Measurements from ENCODE around the gene DYNC1LI1.

DYNC1LI1 gene

DNA sequence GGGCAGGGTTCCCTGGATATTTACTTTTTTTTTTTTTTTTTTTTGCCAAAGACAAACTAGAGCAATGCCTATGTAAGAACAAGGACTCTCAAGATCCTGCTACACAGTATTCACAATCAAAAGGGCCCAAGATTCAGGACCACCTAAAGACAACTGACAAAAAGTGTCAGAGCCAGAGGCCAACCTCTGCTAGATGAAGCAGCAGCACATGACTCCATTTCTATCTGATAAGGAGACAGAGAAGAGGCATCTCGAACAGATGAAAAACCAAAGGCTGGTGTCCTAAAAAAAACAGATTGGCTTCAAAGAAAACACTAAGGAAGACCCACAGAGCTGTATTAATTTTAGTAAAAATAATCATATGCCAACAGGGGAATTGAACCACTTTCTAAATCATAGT lies 88.0 kb downstream of the DYNC1LI1 start:
- H3K27ac ChIP-seq: no peak overlapping the region
- TF ChIP-seq, protein P1, sequence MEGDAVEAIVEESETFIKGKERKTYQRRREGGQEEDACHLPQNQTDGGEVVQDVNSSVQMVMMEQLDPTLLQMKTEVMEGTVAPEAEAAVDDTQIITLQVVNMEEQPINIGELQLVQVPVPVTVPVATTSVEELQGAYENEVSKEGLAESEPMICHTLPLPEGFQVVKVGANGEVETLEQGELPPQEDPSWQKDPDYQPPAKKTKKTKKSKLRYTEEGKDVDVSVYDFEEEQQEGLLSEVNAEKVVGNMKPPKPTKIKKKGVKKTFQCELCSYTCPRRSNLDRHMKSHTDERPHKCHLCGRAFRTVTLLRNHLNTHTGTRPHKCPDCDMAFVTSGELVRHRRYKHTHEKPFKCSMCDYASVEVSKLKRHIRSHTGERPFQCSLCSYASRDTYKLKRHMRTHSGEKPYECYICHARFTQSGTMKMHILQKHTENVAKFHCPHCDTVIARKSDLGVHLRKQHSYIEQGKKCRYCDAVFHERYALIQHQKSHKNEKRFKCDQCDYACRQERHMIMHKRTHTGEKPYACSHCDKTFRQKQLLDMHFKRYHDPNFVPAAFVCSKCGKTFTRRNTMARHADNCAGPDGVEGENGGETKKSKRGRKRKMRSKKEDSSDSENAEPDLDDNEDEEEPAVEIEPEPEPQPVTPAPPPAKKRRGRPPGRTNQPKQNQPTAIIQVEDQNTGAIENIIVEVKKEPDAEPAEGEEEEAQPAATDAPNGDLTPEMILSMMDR (conservative IDR thresholded peaks at IDR 0.05; ENCODE audit: low read depth): no peak
- DNase-seq (ENCODE audit: low spot score): no peak
- ChIA-PET CTCF (no interaction called here), POLR2A (ENCODE audit: low non-redundant PET) (no interaction called here)

DNA sequence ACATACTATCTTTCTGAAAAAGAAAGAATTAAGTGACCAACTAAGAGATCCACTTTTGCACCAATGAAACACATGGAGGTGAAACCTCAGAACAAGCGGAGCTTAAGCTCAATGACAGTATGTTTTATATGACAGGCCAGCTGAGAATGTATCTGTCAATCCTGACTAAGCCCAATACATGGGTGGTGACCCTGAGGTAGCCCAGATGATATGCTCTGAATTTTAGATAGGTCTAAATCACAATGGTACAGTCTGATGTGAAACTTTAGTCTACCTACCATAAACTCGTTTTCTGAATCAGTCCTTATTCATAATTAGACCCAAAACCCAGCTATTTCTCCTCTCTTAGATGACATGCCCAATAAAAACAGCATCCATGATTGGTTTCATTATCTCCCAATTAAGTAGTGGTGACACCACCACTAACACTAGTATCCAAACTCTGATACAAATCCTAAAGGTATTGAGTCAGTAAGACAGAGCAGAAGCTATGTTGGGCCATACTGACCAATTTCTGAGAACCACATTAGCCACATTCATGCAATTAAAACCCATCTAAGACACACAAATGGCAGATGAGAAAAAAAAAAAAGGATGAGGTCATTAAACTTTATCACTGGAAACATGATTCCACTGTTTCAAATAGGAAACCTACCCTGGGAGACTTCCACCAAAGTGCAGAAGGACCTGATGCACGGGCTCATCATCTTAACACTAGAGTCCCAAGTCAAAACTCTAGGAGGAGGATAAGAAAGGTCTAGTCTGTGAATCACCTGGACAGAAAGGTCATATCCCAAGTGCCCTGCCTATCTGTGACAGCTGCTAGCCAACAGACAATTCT lies 88.6 kb downstream of the DYNC1LI1 start:
- no peak for DNase-seq (ENCODE audit: low spot score)

DNA sequence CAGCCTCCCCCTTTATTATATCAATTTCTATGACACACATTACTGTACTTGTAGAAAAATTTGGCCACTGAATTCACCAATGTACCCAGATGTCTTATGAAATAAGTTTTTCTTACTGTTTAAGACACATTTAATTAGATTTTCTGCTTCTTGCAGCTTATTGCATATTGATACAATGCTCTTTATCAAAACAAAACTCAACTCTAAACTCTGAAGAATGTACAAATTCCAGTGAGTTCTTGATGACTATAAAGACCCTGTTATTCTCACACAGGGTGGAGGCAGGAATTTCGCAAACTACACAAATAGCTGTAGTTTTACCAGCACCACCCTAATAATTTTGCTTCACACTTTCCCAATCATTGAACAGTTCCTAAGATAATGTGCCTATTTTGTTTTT lies 90.1 kb downstream of the DYNC1LI1 start:
- H3K27ac ChIP-seq: no peak overlapping the region
- no peak for DNase-seq (ENCODE audit: low spot score)
- ChIA-PET POLR2A (ENCODE audit: low non-redundant PET) (no interaction called here), CTCF (no interaction called here)
- TF ChIP-seq, protein P1 (conservative IDR thresholded peaks at IDR 0.05; ENCODE audit: low read depth): no peak

More for the DNA sequence above, 88.6 kb downstream of the DYNC1LI1 start:
- TF ChIP-seq, protein P1 (conservative IDR thresholded peaks at IDR 0.05; ENCODE audit: low read depth): no peak
- ChIA-PET CTCF (no interaction called here), POLR2A (ENCODE audit: low non-redundant PET) (no interaction called here)
- no peak overlapping the region for H3K27ac ChIP-seq

All from RWPE1 (cell line).